Fibroblast of skin of scalp (primary cell): ENCODE results near the gene TMPRSS15. TPM values are rescaled to one million over a fixed set of nuclear protein-coding genes. Genes with fewer than 3 reads are reported as not detected.
A peak's percentile ranks its signal among the peaks of the same experiment; 100 is the strongest.

Experiments
- DNase-seq: peaks from one replicate; pipeline ENCODE4 v3.0.0-alpha.2; 2013
- polyA plus RNA-seq, 2 experiments: library from polyadenylated mRNA; unstranded; fragments of 120-200 nt; gene quantifications; one replicate each; pipeline ENCODE4 v1.2.1, GENCODE V29; 2013; ENCODE audit not compliant: insufficient read length in 2 of 2

Gene TMPRSS15
- polyA plus RNA-seq (2013, experiment 1 of 2; ENCODE audit: insufficient read length) = not detected
- not detected for polyA plus RNA-seq (2013, experiment 2 of 2; ENCODE audit: insufficient read length)

DNA sequence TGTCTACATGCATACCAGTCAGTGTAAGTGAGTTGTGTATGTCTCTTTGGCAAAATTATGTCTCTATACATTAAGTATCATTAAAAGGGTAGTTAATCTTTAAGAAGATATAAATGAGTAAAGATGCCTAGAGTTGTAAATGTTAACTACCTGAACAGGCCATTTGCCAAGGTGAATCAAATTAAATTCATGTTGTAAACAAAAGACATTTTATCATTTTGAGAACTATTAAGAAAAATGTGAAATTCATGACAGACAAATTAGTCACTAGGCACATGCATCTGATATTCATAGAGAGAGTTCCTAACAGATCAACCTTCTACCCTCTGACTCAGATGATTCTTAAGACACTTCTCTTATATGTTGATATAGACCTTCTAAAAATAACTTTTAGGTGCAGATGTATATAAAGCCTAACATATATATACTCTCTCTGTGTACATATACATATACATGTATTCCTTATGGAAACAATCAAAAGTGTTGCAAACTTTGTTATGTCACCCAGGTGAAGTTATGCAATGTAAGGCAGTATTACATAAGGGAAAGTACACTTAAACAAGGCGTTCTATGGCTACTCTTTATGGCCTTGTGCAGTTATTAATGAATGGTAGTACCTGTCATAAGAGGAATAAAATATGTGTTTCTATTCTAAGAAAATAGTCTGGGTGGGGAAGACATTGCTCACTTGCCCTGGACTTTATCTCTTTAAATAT is at the start of gene TMPRSS15:
Gene TMPRSS15 (minus strand): TSS at position 51 of the 716 bp plus-strand sequence. CDS start 163 bp downstream, outside the sequence.
- no peak for DNase-seq

DNA sequence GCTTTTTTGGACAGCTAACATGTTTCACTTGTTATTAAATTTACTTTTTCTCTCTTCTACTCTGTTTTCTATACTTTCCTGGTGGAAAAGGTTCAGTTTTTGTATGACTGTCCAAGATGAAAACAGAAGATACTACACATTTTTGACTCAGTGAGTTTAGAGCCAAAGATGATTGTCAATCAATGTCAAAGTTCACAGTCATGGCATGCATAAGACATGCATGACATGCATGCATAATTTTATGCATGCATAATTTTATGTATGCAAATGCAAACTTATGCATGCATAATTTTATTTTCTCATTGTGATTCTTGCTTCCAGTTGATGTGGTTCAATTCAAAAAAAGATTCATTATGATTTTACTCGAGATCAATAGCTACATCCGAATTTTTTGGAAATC is 48.1 kb upstream of the TMPRSS15 start:
- DNase-seq = no peak

- DNase-seq = peak; percentile 1
Measured at GRCh38 chr21:18449605-18450550, 46.3 kb upstream of the TMPRSS15 start.

- no peak for DNase-seq
Measured at GRCh38 chr21:18443701-18444100, 40.1 kb upstream of the TMPRSS15 start.

DNA sequence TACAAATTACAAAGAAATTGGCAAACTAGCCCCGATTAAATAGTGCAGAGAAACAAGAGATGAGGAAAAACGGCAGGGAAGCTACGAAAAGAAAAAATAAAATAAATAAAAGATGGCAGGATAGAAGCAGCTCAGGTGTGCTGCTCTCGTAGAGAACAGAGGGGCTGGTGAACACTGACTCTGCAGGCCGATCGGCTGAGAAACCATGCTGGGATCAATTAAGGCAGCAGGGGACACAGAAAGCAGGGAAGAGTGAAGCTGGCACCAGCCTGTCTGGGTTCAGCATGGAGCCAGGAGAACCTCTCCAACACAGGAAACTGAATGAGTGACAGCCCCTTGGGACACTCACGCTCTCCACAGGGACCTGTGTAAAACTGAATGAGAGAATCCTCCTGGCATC is 39.5 kb upstream of the TMPRSS15 start:
- DNase-seq = no peak

DNA sequence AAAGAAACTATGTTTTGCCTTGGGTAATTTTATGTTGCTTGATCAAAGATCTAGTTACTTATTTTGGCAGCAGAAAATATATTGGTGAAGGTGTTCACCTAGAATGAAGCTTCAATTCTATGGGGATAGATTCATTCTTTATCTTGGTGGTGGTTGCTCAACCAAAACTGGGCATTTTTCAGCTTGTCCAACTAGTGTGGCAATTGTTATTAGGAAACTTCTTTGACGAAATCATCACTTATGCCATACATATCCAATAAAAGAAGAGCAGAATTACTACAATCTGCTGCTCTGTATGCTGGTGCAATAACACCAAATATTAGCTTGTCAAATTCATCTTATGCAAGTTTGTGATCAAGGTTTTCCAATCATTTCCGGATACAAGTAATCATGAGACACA is 26.8 kb upstream of the TMPRSS15 start:
- no peak for DNase-seq

- no peak for DNase-seq
Measured at GRCh38 chr21:18424276-18424675, 20.7 kb upstream of the TMPRSS15 start.

DNA sequence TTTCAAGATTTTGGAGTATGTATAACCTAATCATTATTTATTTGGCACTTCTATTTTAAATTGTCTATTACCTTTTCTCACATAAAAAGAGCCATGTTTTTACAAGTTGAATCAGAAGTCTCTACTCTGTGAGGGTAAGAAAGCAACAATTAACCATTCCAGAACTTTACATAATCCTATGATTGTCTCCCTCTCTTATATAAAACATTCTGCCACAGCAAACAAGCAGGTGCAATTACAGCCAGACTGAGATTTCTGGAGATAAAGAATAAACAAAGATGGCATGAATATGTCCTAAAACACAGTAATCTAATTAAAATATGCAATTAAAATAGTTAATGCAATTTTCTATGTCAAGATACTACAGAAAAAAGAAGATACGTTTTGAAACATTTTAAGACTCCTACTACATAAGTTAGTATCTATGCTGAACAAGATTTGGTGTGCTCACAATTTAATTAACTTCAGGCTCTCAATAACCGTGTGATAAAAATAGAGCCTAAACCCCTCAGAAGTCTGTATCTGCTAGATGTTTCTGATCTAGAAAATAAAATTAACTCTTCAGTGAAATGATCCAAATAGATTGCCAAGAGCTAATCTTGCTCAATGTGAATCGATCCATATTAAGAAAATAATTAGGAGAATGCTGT is 13.7 kb upstream of the TMPRSS15 start:
- DNase-seq = no peak

- no peak for DNase-seq
Measured at GRCh38 chr21:18411565-18411964, 8.0 kb upstream of the TMPRSS15 start.

DNA sequence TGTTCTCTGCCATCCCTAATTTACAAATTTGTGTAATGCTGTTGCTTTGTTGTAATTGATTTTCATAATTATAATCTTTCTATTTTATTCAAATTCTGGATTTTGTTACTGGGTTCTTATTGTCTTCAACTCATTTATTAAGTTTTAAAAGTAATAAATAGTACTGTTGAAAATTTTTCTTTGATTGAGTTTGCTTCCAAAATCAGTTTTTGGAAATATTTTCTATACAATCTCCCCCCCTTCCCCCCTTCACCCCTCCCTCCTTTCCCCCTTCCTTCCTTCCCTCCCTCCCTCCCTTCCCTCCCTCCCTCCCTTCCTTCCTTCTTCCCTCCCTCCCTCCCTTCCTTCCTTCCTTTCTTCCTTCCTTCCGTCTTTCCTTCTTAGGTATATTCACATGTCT is 6.0 kb upstream of the TMPRSS15 start:
- DNase-seq = no peak

DNA sequence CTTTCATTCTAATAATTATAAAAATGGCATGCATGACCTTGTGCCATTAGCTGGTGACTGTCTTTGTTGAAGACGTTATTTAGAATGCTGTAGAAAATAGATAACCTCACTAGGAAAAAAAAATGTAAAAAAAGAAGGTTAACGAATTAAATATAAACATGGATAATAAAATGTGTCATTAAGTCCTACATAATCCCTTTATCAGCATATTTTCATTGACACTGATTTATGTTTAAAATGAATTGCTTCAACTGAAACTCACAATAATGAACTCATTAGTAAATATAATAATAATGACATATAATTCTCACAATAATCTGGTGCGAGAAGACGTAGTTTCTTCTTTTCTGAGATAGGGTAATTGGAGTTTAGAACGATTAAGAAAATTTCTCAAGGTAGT is 4.7 kb downstream of the TMPRSS15 start:
- no peak for DNase-seq

- no peak for DNase-seq
Measured at GRCh38 chr21:18387994-18388393, 15.6 kb downstream of the TMPRSS15 start.

DNA sequence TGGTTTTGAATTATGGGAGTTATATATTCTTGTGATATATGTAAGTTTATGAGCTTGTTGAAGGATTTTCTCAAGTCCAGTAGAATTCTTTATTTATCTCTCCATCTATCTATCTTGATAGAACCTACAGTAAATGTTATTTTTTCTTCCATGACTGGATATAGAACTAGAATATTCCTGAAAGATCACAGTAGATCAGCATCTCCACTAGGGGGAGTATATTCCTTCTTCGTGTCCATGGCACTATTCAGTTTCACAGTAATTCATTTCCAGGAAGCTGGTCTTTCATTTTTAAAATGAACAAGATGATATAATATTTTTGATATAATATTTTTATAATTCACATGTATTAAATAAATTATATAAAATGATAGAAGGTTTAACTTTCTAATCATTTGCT is 18.8 kb downstream of the TMPRSS15 start:
- peak; percentile 31 for DNase-seq

- DNase-seq = peak; percentile 40
Measured at GRCh38 chr21:18382934-18383619, 20.5 kb downstream of the TMPRSS15 start.

GRCh38 chr21:18382141-18382540 is 21.4 kb downstream of the TMPRSS15 start:
- DNase-seq = no peak

DNA sequence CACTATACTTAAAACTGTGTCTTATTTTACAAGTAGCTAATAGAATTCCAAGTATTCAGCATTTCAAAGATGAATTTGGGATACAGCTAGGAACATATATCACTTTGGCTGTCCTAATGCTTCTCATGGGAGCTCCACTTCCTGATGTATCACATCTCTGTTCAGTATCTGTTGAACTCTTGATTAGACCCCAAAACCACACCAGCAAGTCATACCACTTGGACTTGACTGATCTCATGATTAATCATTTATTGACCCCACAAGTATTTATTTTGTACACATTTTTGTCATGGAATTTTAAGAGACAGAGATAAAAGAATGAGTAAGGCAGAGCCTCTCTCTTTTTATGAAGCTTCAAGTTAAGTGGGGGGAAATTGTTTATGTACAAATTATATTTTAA is 30.0 kb downstream of the TMPRSS15 start:
- DNase-seq = peak; percentile 55

- DNase-seq = no peak
Measured at GRCh38 chr21:18370301-18370700, 33.3 kb downstream of the TMPRSS15 start.

GRCh38 chr21:18369115-18369514 is 34.5 kb downstream of the TMPRSS15 start:
- peak; percentile 37 for DNase-seq

GRCh38 chr21:18368205-18368604 is 35.4 kb downstream of the TMPRSS15 start:
- peak; percentile 12 for DNase-seq

GRCh38 chr21:18356801-18357200 is 46.8 kb downstream of the TMPRSS15 start:
- no peak for DNase-seq

DNA sequence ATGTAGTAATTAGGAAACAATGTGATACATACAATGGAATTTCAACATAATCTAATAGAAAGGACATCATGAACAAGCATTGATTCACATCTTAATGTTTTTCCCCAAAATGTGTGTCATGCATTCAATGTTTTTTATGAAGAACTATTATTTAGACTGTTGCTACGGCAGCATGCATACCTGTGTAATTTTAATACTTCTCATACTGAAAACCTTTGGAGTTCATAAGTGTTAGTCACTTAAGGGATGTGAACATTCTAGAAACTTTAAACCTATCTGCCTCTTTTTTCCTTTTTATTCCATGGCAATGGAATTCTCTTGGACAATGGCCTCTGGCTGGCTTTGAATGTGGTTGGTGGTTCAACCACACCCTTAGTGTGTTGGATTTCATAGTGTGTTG is 48.6 kb downstream of the TMPRSS15 start:
- DNase-seq = no peak

DNA sequence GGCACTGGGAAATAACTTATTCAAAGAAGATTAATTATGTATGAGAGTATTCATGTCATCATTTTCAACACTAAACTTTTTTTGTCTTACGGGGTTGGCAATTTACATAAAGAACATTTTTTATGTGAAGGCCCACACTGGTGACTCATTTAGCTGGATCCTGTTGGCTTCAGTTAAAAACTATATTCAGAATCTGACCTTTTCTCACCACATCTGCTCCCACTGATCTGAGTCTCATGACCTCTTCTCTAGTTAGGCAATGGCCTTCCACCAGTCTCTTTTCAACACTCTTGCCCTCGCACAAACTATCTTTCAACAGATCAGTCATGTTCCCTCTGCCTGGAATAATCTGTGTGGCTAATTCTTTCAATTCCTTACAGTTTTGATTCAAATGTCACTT is 53.4 kb downstream of the TMPRSS15 start:
- peak; percentile 46 for DNase-seq
